ENCODE results near the gene RPS26. TPM values are rescaled to one million over a fixed set of nuclear protein-coding genes. Genes with fewer than 3 reads are reported as not detected.

Gene RPS26
- total RNA-seq, 1 donor from 2014 or later: 15.8 TPM

GRCh38 chr12:56079723-56080555, 38.2 kb downstream of the RPS26 start, which contains the start of gene ERBB3:
Gene ERBB3 (plus strand): TSS chr12:56080165. CDS start chr12:56080301, 136 bp downstream.
- H3K36me3 Mint-ChIP-seq (ENCODE audit: low read depth): no peaks in the 10 kb centered on the region

GRCh38 chr12:56080556-56081138, 38.9 kb downstream of the RPS26 start:
- Mint-ChIP-seq H3K4me1 (ENCODE audit: low read depth) (peaks cover 11% of the 10 kb centered on the region), H3K36me3 (ENCODE audit: low read depth) (no peaks in the 10 kb centered on the region), H3K27ac (ENCODE audit: unreplicated experiment) (no peak overlapping the region), H3K4me3 (ENCODE audit: unreplicated experiment) (peak overlapping the region; percentile 33), H3K9me3 (ENCODE audit: low read depth) (no peaks in the 10 kb centered on the region), H3K27me3 (ENCODE audit: low read depth) (peaks cover 3% of the 10 kb centered on the region)
- DNase-seq (ENCODE audit: low spot score): no peak
- no peak for TF ChIP-seq CTCF (IDR thresholded peaks at IDR 0.05)

More at GRCh38 chr12:56079723-56080555, 38.2 kb downstream of the RPS26 start, which contains the start of gene ERBB3:
- H3K4me3 Mint-ChIP-seq (ENCODE audit: unreplicated experiment): peak within 1 kb of the TSS; percentile 77
- no peak for TF ChIP-seq CTCF (IDR thresholded peaks at IDR 0.05)
- H3K4me1 Mint-ChIP-seq (ENCODE audit: low read depth): peaks cover 11% of the 10 kb centered on the region
- H3K27ac Mint-ChIP-seq (ENCODE audit: unreplicated experiment): peak within 1 kb of the TSS; percentile 70
- DNase-seq (ENCODE audit: low spot score): no peak
- peaks cover 3% of the 10 kb centered on the region for H3K27me3 Mint-ChIP-seq (ENCODE audit: low read depth)
- H3K9me3 Mint-ChIP-seq (ENCODE audit: low read depth): no peaks in the 10 kb centered on the region

DNA sequence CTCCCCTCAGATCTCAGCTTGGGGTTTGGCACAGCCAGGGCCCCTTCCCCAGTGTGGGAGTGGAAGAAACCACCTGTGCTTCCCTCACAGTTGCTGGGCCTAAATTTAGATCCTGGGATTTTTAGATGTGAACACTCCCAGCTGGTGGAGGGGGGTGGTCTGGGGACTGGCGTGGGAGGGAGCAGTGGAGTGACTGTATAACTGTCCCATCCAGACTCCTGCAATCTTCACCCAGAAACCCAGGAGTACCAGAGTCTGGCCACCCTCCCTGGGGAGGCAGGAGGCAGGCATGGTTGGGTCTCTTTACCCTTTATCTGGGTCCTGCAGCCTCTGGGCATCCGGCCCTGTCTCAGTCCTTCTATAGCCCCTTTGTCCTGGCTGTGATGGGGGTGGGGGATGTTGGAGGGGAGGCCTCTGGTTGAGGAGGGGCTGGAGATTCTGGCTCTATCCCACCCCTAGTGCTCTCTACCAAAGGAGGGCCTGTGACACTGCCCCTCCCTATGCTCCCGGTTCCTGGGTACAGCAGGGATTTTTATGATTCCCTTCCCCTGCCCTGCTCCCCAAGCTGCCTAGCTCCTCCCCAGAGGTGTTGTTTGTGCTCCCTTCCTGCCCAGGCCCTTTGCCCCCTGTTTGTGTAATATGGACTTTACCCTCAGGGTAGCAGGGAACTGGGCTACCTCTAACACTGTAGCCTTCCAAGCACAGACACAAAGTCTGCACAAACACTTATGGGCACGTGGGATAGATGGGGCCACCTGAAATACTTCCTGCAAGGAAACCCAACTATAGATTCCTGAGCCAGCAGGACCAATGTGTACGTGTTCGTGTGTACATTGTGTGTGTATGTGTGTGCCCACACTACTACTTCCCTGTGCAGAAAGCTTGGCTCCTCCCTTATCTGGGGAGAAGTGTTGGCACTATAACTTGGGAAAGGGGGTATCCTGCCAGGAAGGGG, 40.0 kb downstream of the RPS26 start:
- Mint-ChIP-seq H3K4me3 (ENCODE audit: unreplicated experiment) (no peak overlapping the region), H3K4me1 (ENCODE audit: low read depth) (peaks cover 11% of the 10 kb centered on the region), H3K9me3 (ENCODE audit: low read depth) (no peaks in the 10 kb centered on the region), H3K27me3 (ENCODE audit: low read depth) (peaks cover 3% of the 10 kb centered on the region), H3K27ac (ENCODE audit: unreplicated experiment) (no peak overlapping the region), H3K36me3 (ENCODE audit: low read depth) (no peaks in the 10 kb centered on the region)
- no peak for DNase-seq (ENCODE audit: low spot score)
- TF ChIP-seq CTCF (IDR thresholded peaks at IDR 0.05): no peak

GRCh38 chr12:56082382-56082781, 40.7 kb downstream of the RPS26 start:
- Mint-ChIP-seq H3K4me3 (ENCODE audit: unreplicated experiment) (no peak overlapping the region), H3K27me3 (ENCODE audit: low read depth) (peaks cover 3% of the 10 kb centered on the region), H3K9me3 (ENCODE audit: low read depth) (no peaks in the 10 kb centered on the region), H3K27ac (ENCODE audit: unreplicated experiment) (no peak overlapping the region), H3K36me3 (ENCODE audit: low read depth) (no peaks in the 10 kb centered on the region), H3K4me1 (ENCODE audit: low read depth) (peaks cover 11% of the 10 kb centered on the region)
- DNase-seq (ENCODE audit: low spot score): no peak
- TF ChIP-seq CTCF (IDR thresholded peaks at IDR 0.05): no peak

GRCh38 chr12:56082967-56083366, 41.2 kb downstream of the RPS26 start:
- peaks cover 3% of the 10 kb centered on the region for H3K27me3 Mint-ChIP-seq (ENCODE audit: low read depth)
- DNase-seq (ENCODE audit: low spot score): no peak
- H3K9me3 Mint-ChIP-seq (ENCODE audit: low read depth): no peaks in the 10 kb centered on the region
- no peak overlapping the region for H3K27ac Mint-ChIP-seq (ENCODE audit: unreplicated experiment)
- H3K4me3 Mint-ChIP-seq (ENCODE audit: unreplicated experiment): no peak overlapping the region
- no peak for TF ChIP-seq CTCF (IDR thresholded peaks at IDR 0.05)
- peaks cover 11% of the 10 kb centered on the region for H3K4me1 Mint-ChIP-seq (ENCODE audit: low read depth)
- no peaks in the 10 kb centered on the region for H3K36me3 Mint-ChIP-seq (ENCODE audit: low read depth)

All from chondrocyte (in vitro differentiated cells).